GM12875 (cell line): Measurements from ENCODE around the gene LPCAT3.
"Not testable (repeated sequence)": the region's sequence is repeated elsewhere in the genome, so short reads cannot be mapped to it uniquely, and the experiment has no call there.

Source experiments
- H3K4me3 ChIP-seq: one replicate; pipeline ENCODE4 v1.5.1; 2011; ENCODE audit warnings: low read depth, low read length, control low read depth
- CTCF ChIP-seq: IDR thresholded peaks from 2 replicates; pipeline ENCODE4 v1.5.1; 2011; ENCODE audit warnings: low read depth, mild to moderate bottlenecking, control low read depth, inconsistent platforms, low read length, moderate library complexity, borderline replicate concordance; ENCODE audit not compliant: insufficient read depth

Gene LPCAT3

GRCh38 chr12:7047306-7047705, 29.0 kb upstream of the LPCAT3 start:
- no peak for TF ChIP-seq CTCF
- no peak overlapping the region for H3K4me3 ChIP-seq

- TF ChIP-seq CTCF: no peak
- no peak overlapping the region for H3K4me3 ChIP-seq
Measured at GRCh38 chr12:7046383-7047105, 28.3 kb upstream of the LPCAT3 start.

GRCh38 chr12:7045913-7046312, 27.6 kb upstream of the LPCAT3 start:
- no peak for TF ChIP-seq CTCF
- H3K4me3 ChIP-seq: no peak overlapping the region

GRCh38 chr12:7042842-7043241, 24.6 kb upstream of the LPCAT3 start:
- H3K4me3 ChIP-seq: no peak overlapping the region
- TF ChIP-seq CTCF: no peak

GRCh38 chr12:7039403-7039802, 21.1 kb upstream of the LPCAT3 start:
- no peak overlapping the region for H3K4me3 ChIP-seq
- no peak for TF ChIP-seq CTCF

- H3K4me3 ChIP-seq: no peak overlapping the region
- no peak for TF ChIP-seq CTCF
Measured at GRCh38 chr12:7038591-7038990, 20.3 kb upstream of the LPCAT3 start.

GRCh38 chr12:7037411-7037810, 19.1 kb upstream of the LPCAT3 start:
- H3K4me3 ChIP-seq: not testable (repeated sequence)
